Measurements from ENCODE around the gene STXBP2. TPM values are rescaled to one million over a fixed set of nuclear protein-coding genes. Genes with fewer than 3 reads are reported as not detected.

Gene STXBP2
- total and polyA plus RNA-seq, 4 donors: 25.9 to 32.7 (median 27.2) TPM

GRCh38 chr19:7620442-7621412, 16.2 kb upstream of the STXBP2 start:
- Histone ChIP-seq H3K9me3 (ENCODE audit: control insufficient read depth in 4 of 4, low read length in 3 of 4) (no peaks in the 10 kb centered on the region), H3K27me3 (ENCODE audit: control insufficient read depth in 4 of 4, insufficient read depth in 4 of 4, low read length in 3 of 4) (no peaks in the 10 kb centered on the region), H3K4me1 (ENCODE audit: control insufficient read depth in 4 of 4, insufficient read depth in 4 of 4, low read length in 3 of 4) (peaks cover 17 to 36% (median 27%) of the 10 kb centered on the region in 4 donors), H3K36me3 (ENCODE audit: control insufficient read depth in 4 of 4, insufficient read depth in 3 of 4, low read depth in 1 of 4, low read length in 3 of 4) (peaks cover 15 to 51% (median 31%) of the 10 kb centered on the region in 4 donors), H3K9ac (ENCODE audit: low read depth in 1 of 2, low read length in 2 of 2) (no peak overlapping the region), H3K27ac (ENCODE audit: low read depth in 1 of 2, low read length in 2 of 2) (peak overlapping the region in 1 of 2 donors; percentile 94), H3K4me3 (ENCODE audit: low read depth in 1 of 3, low read length in 3 of 3) (no peak overlapping the region)
- WGBS: 96% methylated on average over 57 of the region's 57 CpGs
- DNase-seq (ENCODE audit: low spot score): no peak
- TF ChIP-seq RAD21 (IDR thresholded peaks at IDR 0.05): no peak
- TF ChIP-seq, protein P1, sequence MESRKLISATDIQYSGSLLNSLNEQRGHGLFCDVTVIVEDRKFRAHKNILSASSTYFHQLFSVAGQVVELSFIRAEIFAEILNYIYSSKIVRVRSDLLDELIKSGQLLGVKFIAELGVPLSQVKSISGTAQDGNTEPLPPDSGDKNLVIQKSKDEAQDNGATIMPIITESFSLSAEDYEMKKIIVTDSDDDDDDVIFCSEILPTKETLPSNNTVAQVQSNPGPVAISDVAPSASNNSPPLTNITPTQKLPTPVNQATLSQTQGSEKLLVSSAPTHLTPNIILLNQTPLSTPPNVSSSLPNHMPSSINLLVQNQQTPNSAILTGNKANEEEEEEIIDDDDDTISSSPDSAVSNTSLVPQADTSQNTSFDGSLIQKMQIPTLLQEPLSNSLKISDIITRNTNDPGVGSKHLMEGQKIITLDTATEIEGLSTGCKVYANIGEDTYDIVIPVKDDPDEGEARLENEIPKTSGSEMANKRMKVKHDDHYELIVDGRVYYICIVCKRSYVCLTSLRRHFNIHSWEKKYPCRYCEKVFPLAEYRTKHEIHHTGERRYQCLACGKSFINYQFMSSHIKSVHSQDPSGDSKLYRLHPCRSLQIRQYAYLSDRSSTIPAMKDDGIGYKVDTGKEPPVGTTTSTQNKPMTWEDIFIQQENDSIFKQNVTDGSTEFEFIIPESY (IDR thresholded peaks at IDR 0.05): no peak
- no peak for TF ChIP-seq RXRA (IDR thresholded peaks at IDR 0.05)
- TF ChIP-seq ATF3 (IDR thresholded peaks at IDR 0.05): no peak
- no peak for TF ChIP-seq EGR1 (IDR thresholded peaks at IDR 0.05; ENCODE audit: low read depth in 2 of 2)
- no peak for TF ChIP-seq NR2F2 (IDR thresholded peaks at IDR 0.05)
- TF ChIP-seq YY1 (IDR thresholded peaks at IDR 0.05): no peak
- no peak for TF ChIP-seq JUND (IDR thresholded peaks at IDR 0.05)
- no peak for TF ChIP-seq CTCF (IDR thresholded peaks at IDR 0.05; ENCODE audit: low read depth, low read length, missing input control)
- no peak for TF ChIP-seq GABPA (IDR thresholded peaks at IDR 0.05 in 1 of 2, conservative IDR thresholded peaks at IDR 0.05 in 1 of 2)
- no peak for TF ChIP-seq FOXA1 (IDR thresholded peaks at IDR 0.05)
- TF ChIP-seq HNF4A (conservative IDR thresholded peaks at IDR 0.05): no peak
- no peak for TF ChIP-seq FOXA2 (IDR thresholded peaks at IDR 0.05)
- TF ChIP-seq SP1 (IDR thresholded peaks at IDR 0.05): no peak
- TF ChIP-seq TAF1 (conservative IDR thresholded peaks at IDR 0.05): no peak
- no peak for TF ChIP-seq HNF4G (IDR thresholded peaks at IDR 0.05)

GRCh38 chr19:7622933-7623685, 13.8 kb upstream of the STXBP2 start:
- H3K4me3 ChIP-seq (ENCODE audit: low read depth in 1 of 3, low read length in 3 of 3): no peak overlapping the region
- DNase-seq (ENCODE audit: low spot score): no peak
- no peak overlapping the region for H3K9ac ChIP-seq (ENCODE audit: low read depth in 1 of 2, low read length in 2 of 2)
- H3K4me1 ChIP-seq (ENCODE audit: control insufficient read depth in 4 of 4, insufficient read depth in 4 of 4, low read length in 3 of 4): peaks cover 13 to 36% (median 21%) of the 10 kb centered on the region in 4 donors
- H3K27ac ChIP-seq (ENCODE audit: low read depth in 1 of 2, low read length in 2 of 2): no peak overlapping the region
- peaks cover 17 to 60% (median 27%) of the 10 kb centered on the region in 4 donors for H3K36me3 ChIP-seq (ENCODE audit: control insufficient read depth in 4 of 4, insufficient read depth in 3 of 4, low read depth in 1 of 4, low read length in 3 of 4)
- H3K9me3 ChIP-seq (ENCODE audit: control insufficient read depth in 4 of 4, low read length in 3 of 4): no peaks in the 10 kb centered on the region
- 88% methylated on average over 16 of the region's 16 CpGs for WGBS
- no peaks in the 10 kb centered on the region for H3K27me3 ChIP-seq (ENCODE audit: control insufficient read depth in 4 of 4, insufficient read depth in 4 of 4, low read length in 3 of 4)
- TF ChIP-seq JUND (IDR thresholded peaks at IDR 0.05) (no peak), ATF3 (IDR thresholded peaks at IDR 0.05) (no peak), RXRA (IDR thresholded peaks at IDR 0.05) (no peak), RAD21 (IDR thresholded peaks at IDR 0.05) (no peak), HNF4A (conservative IDR thresholded peaks at IDR 0.05) (no peak), FOXA1 (IDR thresholded peaks at IDR 0.05) (no peak), EGR1 (IDR thresholded peaks at IDR 0.05; ENCODE audit: low read depth in 2 of 2) (no peak), SP1 (IDR thresholded peaks at IDR 0.05) (no peak), CTCF (IDR thresholded peaks at IDR 0.05; ENCODE audit: low read depth, low read length, missing input control) (no peak), YY1 (IDR thresholded peaks at IDR 0.05) (no peak), HNF4G (IDR thresholded peaks at IDR 0.05) (no peak), TAF1 (conservative IDR thresholded peaks at IDR 0.05) (no peak), NR2F2 (IDR thresholded peaks at IDR 0.05) (no peak)
- TF ChIP-seq, protein P1 (IDR thresholded peaks at IDR 0.05): no peak
- TF ChIP-seq, protein P2, sequence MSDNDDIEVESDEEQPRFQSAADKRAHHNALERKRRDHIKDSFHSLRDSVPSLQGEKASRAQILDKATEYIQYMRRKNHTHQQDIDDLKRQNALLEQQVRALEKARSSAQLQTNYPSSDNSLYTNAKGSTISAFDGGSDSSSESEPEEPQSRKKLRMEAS (IDR thresholded peaks at IDR 0.05): no peak
